HepG2 (cell line): ENCODE data around the gene PIK3CA.

Experiments used
- E2F1 ChIP-seq: sonication (generic); formaldehyde crosslinking; IDR thresholded peaks from 2 replicates; pipeline ENCODE4 v1.5.0; 2020; ENCODE audit warnings: missing genetic modification reagents
- FOXA1 ChIP-seq, 2 experiments: fragments of 450-650 bp in 1 of 2; sonication (generic) in 1 of 2; formaldehyde crosslinking in 1 of 2; IDR thresholded peaks; 2 replicates each; pipeline versions ENCODE4 v1.4.0 to v1.6.1; 2016 to 2020; ENCODE audit warnings: missing genetic modification reagents in 1 of 2
- JUN ChIP-seq: sonication (generic); formaldehyde crosslinking; IDR thresholded peaks from 2 replicates; pipeline ENCODE4 v1.4.0; 2020; ENCODE audit warnings: mild to moderate bottlenecking, missing genetic modification reagents
- TCF12 ChIP-seq, 2 experiments: fragments of 450-650 bp in 1 of 2; sonication (generic) in 1 of 2; formaldehyde crosslinking in 1 of 2; IDR thresholded peaks; 2 replicates each; pipeline versions ENCODE4 v1.6.1 to v1.8.0; 2017 to 2022; ENCODE audit warnings: antibody characterized with exemption in 1 of 2, mild to moderate bottlenecking in 1 of 2, missing genetic modification reagents in 1 of 2, moderate library complexity in 1 of 2
- ZBTB20 ChIP-seq: sonication (generic); formaldehyde crosslinking; IDR thresholded peaks from 2 replicates; pipeline ENCODE4 v1.8.1; 2023; ENCODE audit warnings: missing genetic modification reagents, low read depth, mild to moderate bottlenecking, borderline replicate concordance
- ZBTB26 ChIP-seq: IDR thresholded peaks from 2 replicates; pipeline ENCODE4 v1.6.1; 2016; ENCODE audit warnings: missing compliant biosample characterization, missing genetic modification reagents, borderline replicate concordance
- ZNF292 ChIP-seq: sonication (generic); formaldehyde crosslinking; IDR thresholded peaks from 2 replicates; pipeline ENCODE4 v1.8.1; 2022; ENCODE audit warnings: mild to moderate bottlenecking, low read depth, missing genetic modification reagents, borderline replicate concordance
- TF ChIP-seq, protein P1 (sequence below): sonication (generic); formaldehyde crosslinking; IDR thresholded peaks from 2 replicates; pipeline ENCODE4 v1.5.0; 2020; ENCODE audit warnings: mild to moderate bottlenecking, missing genetic modification reagents, moderate library complexity

- TF ChIP-seq, protein P1, sequence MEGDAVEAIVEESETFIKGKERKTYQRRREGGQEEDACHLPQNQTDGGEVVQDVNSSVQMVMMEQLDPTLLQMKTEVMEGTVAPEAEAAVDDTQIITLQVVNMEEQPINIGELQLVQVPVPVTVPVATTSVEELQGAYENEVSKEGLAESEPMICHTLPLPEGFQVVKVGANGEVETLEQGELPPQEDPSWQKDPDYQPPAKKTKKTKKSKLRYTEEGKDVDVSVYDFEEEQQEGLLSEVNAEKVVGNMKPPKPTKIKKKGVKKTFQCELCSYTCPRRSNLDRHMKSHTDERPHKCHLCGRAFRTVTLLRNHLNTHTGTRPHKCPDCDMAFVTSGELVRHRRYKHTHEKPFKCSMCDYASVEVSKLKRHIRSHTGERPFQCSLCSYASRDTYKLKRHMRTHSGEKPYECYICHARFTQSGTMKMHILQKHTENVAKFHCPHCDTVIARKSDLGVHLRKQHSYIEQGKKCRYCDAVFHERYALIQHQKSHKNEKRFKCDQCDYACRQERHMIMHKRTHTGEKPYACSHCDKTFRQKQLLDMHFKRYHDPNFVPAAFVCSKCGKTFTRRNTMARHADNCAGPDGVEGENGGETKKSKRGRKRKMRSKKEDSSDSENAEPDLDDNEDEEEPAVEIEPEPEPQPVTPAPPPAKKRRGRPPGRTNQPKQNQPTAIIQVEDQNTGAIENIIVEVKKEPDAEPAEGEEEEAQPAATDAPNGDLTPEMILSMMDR (CRISPR knock-in tag): no peak
- TF ChIP-seq ZBTB20 (CRISPR knock-in tag) (no peak), ZBTB26 (CRISPR knock-in tag) (no peak), FOXA1 (IDR thresholded peaks at IDR 0.05) (no peak), FOXA1 (CRISPR knock-in tag; IDR thresholded peaks at IDR 0.05) (no peak), JUN (CRISPR knock-in tag) (no peak), E2F1 (CRISPR knock-in tag) (no peak), TCF12 (IDR thresholded peaks at IDR 0.05) (no peak), TCF12 (CRISPR knock-in tag; IDR thresholded peaks at IDR 0.05) (no peak), ZNF292 (CRISPR knock-in tag) (no peak)
Measured at GRCh38 chr3:179107617-179108016, 40.5 kb upstream of the PIK3CA start.
